Memory B cell (primary cell): Measurements from ENCODE around the gene SWSAP1.

Experiments used
- ATAC-seq: fragments of 150-1000 bp; cut with Tn5 transposase; 2 replicates; pipeline ENCODE4 v1.10.0; 2021; ENCODE audit warnings: low read depth, mild to moderate bottlenecking, moderate library complexity
- DNase-seq, 2 donors: peaks; one replicate each; pipeline ENCODE4 v3.0.0; 2022; ENCODE audit warnings: low spot score in 2 of 2
- H3K27ac Mint-ChIP-seq: one replicate; pipeline ENCODE4 v1.8.0; 2022; ENCODE audit warnings: mild to moderate bottlenecking, moderate library complexity, mixed read lengths
- H3K27me3 Mint-ChIP-seq: one replicate; pipeline ENCODE4 v1.8.0; 2022; ENCODE audit warnings: mixed read lengths
- H3K36me3 Mint-ChIP-seq: one replicate; pipeline ENCODE4 v1.8.0; 2022; ENCODE audit warnings: mild to moderate bottlenecking, mixed read lengths
- H3K4me1 Mint-ChIP-seq: one replicate; pipeline ENCODE4 v1.8.0; 2022; ENCODE audit warnings: mixed read lengths
- H3K4me3 Mint-ChIP-seq: one replicate; pipeline ENCODE4 v1.8.0; 2022; ENCODE audit warnings: mild to moderate bottlenecking, moderate library complexity, mixed read lengths
- H3K9me3 Mint-ChIP-seq: one replicate; pipeline ENCODE4 v1.8.0; 2022; ENCODE audit warnings: mixed read lengths

SWSAP1 gene

GRCh38 chr19:11421371-11422098 is 47.1 kb downstream of the SWSAP1 start:
- Mint-ChIP-seq H3K27me3 (peaks cover 24% of the 10 kb centered on the region), H3K9me3 (peaks cover 2% of the 10 kb centered on the region), H3K4me1 (peaks cover 42% of the 10 kb centered on the region), H3K4me3 (peak overlapping the region; percentile 86), H3K36me3 (no peaks in the 10 kb centered on the region), H3K27ac (peak overlapping the region; percentile 12)
- peak; percentile 43 to 64 for DNase-seq
- peak; percentile 26 for ATAC-seq

GRCh38 chr19:11422163-11423065 is 47.9 kb downstream of the SWSAP1 start:
- peaks cover 2% of the 10 kb centered on the region for H3K9me3 Mint-ChIP-seq
- ATAC-seq (peak; percentile 89), DNase-seq (peak; percentile 83 to 87)
- H3K36me3 Mint-ChIP-seq = no peaks in the 10 kb centered on the region
- peaks cover 24% of the 10 kb centered on the region for H3K27me3 Mint-ChIP-seq
- H3K4me1 Mint-ChIP-seq = peaks cover 42% of the 10 kb centered on the region
- H3K4me3 Mint-ChIP-seq = peak overlapping the region; percentile 86
- H3K27ac Mint-ChIP-seq = peak overlapping the region; percentile 73

- peak overlapping the region; percentile 44 for H3K4me3 Mint-ChIP-seq
- H3K27ac Mint-ChIP-seq = no peak overlapping the region
- DNase-seq (no peak), ATAC-seq (no peak)
- H3K27me3 Mint-ChIP-seq = peaks cover 22% of the 10 kb centered on the region
- H3K36me3 Mint-ChIP-seq = no peaks in the 10 kb centered on the region
- peaks cover 2% of the 10 kb centered on the region for H3K9me3 Mint-ChIP-seq
- H3K4me1 Mint-ChIP-seq = peaks cover 38% of the 10 kb centered on the region
These were observed 48.8 kb downstream of the SWSAP1 start for GRCh38 chr19:11423164-11423790.

- Mint-ChIP-seq H3K9me3 (peaks cover 2% of the 10 kb centered on the region), H3K27me3 (peaks cover 17% of the 10 kb centered on the region), H3K36me3 (no peaks in the 10 kb centered on the region), H3K27ac (no peak overlapping the region), H3K4me1 (peaks cover 33% of the 10 kb centered on the region), H3K4me3 (no peak overlapping the region)
- DNase-seq = no peak
- no peak for ATAC-seq
These were observed 49.3 kb downstream of the SWSAP1 start for GRCh38 chr19:11423791-11424181.
